Measurements from ENCODE around the gene EFHD2.
"Not testable (repeated sequence)": the region's sequence is repeated elsewhere in the genome, so short reads cannot be mapped to it uniquely, and the experiment has no call there.

Gene EFHD2

GRCh38 chr1:15370268-15370667 lies 39.4 kb upstream of the EFHD2 start:
- DNase-seq (ENCODE audit: low spot score), result no peak
- in situ Hi-C loops (cut with MboI; ENCODE audit: low sequenced_read_pairs, unreplicated experiment), result no loop called here
- no peak for TF ChIP-seq CTCF (IDR thresholded peaks at IDR 0.05; ENCODE audit: borderline replicate concordance, control extremely low read depth, extremely low read depth, insufficient read depth, missing control alignments)

- no peak for DNase-seq (ENCODE audit: low spot score)
- in situ Hi-C loops (cut with MboI; ENCODE audit: low sequenced_read_pairs, unreplicated experiment), result no loop called here
- TF ChIP-seq CTCF (IDR thresholded peaks at IDR 0.05; ENCODE audit: borderline replicate concordance, control extremely low read depth, extremely low read depth, insufficient read depth, missing control alignments), result no peak
These were observed 38.7 kb upstream of the EFHD2 start for GRCh38 chr1:15370781-15371520.

GRCh38 chr1:15371610-15372545 lies 37.8 kb upstream of the EFHD2 start:
- DNase-seq (ENCODE audit: low spot score), result no peak
- TF ChIP-seq CTCF (IDR thresholded peaks at IDR 0.05; ENCODE audit: borderline replicate concordance, control extremely low read depth, extremely low read depth, insufficient read depth, missing control alignments), result no peak
- in situ Hi-C loops (cut with MboI; ENCODE audit: low sequenced_read_pairs, unreplicated experiment), result no loop called here

- in situ Hi-C loops (cut with MboI; ENCODE audit: low sequenced_read_pairs, unreplicated experiment), result no loop called here
- DNase-seq (ENCODE audit: low spot score), result no peak
- no peak for TF ChIP-seq CTCF (IDR thresholded peaks at IDR 0.05; ENCODE audit: borderline replicate concordance, control extremely low read depth, extremely low read depth, insufficient read depth, missing control alignments)
These were observed 31.0 kb upstream of the EFHD2 start for GRCh38 chr1:15378729-15379128.

GRCh38 chr1:15379151-15379550 lies 30.5 kb upstream of the EFHD2 start:
- DNase-seq (ENCODE audit: low spot score); in situ Hi-C loops (cut with MboI; ENCODE audit: low sequenced_read_pairs, unreplicated experiment): not testable (repeated sequence)

- no peak for TF ChIP-seq CTCF (IDR thresholded peaks at IDR 0.05; ENCODE audit: borderline replicate concordance, control extremely low read depth, extremely low read depth, insufficient read depth, missing control alignments)
- no peak for DNase-seq (ENCODE audit: low spot score)
- in situ Hi-C loops (cut with MboI; ENCODE audit: low sequenced_read_pairs, unreplicated experiment), result no loop called here
These were observed 28.8 kb upstream of the EFHD2 start for GRCh38 chr1:15380601-15381508.
